Aorta (tissue), 5 donors: Measurements from ENCODE around the gene CIITA. TPM values are rescaled to one million over a fixed set of nuclear protein-coding genes. Genes with fewer than 3 reads are reported as not detected.
A peak's percentile ranks its signal among the peaks of the same experiment; 100 is the strongest.

Source experiments
- ATAC-seq: fragments of 200-7000 bp; cut with Tn5 transposase; one replicate; pipeline ENCODE4 v1.9.1; 2022; ENCODE audit warnings: moderate library complexity; ENCODE audit not compliant: low FRiP score
- DNase-seq, 2 donors: peaks; one replicate each; pipeline ENCODE4 v3.0.0-alpha.2; 2020
- H3K27ac ChIP-seq, 2 donors: one replicate each; pipeline ENCODE4 v1.5.1; 2013; ENCODE audit warnings: low read length in 2 of 2, mild to moderate bottlenecking in 2 of 2, moderate library complexity in 2 of 2, control low read depth in 1 of 2, inconsistent platforms in 1 of 2, low read depth in 1 of 2
- H3K27me3 ChIP-seq, 2 donors: one replicate each; pipeline ENCODE4 v1.6.1; 2013; ENCODE audit warnings: control low read depth in 1 of 2, low read length in 1 of 2, mild to moderate bottlenecking in 1 of 2, moderate library complexity in 1 of 2; ENCODE audit not compliant: insufficient read depth in 2 of 2, control insufficient read depth in 1 of 2
- H3K36me3 ChIP-seq, 2 donors: one replicate each; pipeline ENCODE4 v1.6.1; 2013; ENCODE audit warnings: control low read depth in 1 of 2, low read length in 1 of 2, mild to moderate bottlenecking in 1 of 2; ENCODE audit not compliant: insufficient read depth in 2 of 2, control insufficient read depth in 1 of 2
- H3K4me1 ChIP-seq, 2 donors: one replicate each; pipeline ENCODE4 v1.6.1; 2013; ENCODE audit warnings: low read length in 2 of 2, control low read depth in 1 of 2, mild to moderate bottlenecking in 1 of 2, moderate library complexity in 1 of 2; ENCODE audit not compliant: insufficient read depth in 2 of 2, control insufficient read depth in 1 of 2
- H3K4me3 ChIP-seq, 2 donors: one replicate each; pipeline ENCODE4 v1.5.1; 2013; ENCODE audit warnings: low read length in 2 of 2, control low read depth in 1 of 2, mild to moderate bottlenecking in 1 of 2
- H3K9me3 ChIP-seq: one replicate; pipeline ENCODE4 v1.6.1; 2013; ENCODE audit warnings: mild to moderate bottlenecking, low read length; ENCODE audit not compliant: control insufficient read depth
- WGBS, 2 donors: extraction: QIAGEN DNeasy Blood & Tissue Kit; methylation state at CpG; one replicate each; pipeline ENCODE4 v1.1.7; 2013; 5-methylcytosine and 5-hydroxymethylcytosine counted together
- intact Hi-C, 2 donors: fragments of 100-400 bp; cut with DNase I; formaldehyde crosslinking; loops; one replicate each; pipeline versions ENCODE4 v1.14.2 to v1.15.0; 2022
- polyA plus RNA-seq, 2 donors: library from polyadenylated mRNA; stranded (reverse); fragments of 200-250 nt; gene quantifications; one replicate each; pipeline ENCODE4 v1.2.3, GENCODE V29; 2013
- total RNA-seq, 2 donors: library from RNA; stranded (reverse); fragmentation: NEBNext Ultra II Directional; extraction: Animal tissue kit (Norgen Biotek cat#: 25700); gene quantifications; one replicate each; pipeline ENCODE4 v1.2.1, GENCODE V29; 2021
- donor health status: healthy with polysubstance abuse.
- donor health status: Bipolar disorder and iron deficiency.
- donor health status: DM: no; HTN: no; CAD: no.
- donor health status: DM: no; HTN: no; CAD: no.
- donor health status: DM: yes; HTN: yes; CAD: no.

Gene CIITA
- total and polyA plus RNA-seq, 4 donors: 2.0 to 104 (median 11.0) TPM

DNA sequence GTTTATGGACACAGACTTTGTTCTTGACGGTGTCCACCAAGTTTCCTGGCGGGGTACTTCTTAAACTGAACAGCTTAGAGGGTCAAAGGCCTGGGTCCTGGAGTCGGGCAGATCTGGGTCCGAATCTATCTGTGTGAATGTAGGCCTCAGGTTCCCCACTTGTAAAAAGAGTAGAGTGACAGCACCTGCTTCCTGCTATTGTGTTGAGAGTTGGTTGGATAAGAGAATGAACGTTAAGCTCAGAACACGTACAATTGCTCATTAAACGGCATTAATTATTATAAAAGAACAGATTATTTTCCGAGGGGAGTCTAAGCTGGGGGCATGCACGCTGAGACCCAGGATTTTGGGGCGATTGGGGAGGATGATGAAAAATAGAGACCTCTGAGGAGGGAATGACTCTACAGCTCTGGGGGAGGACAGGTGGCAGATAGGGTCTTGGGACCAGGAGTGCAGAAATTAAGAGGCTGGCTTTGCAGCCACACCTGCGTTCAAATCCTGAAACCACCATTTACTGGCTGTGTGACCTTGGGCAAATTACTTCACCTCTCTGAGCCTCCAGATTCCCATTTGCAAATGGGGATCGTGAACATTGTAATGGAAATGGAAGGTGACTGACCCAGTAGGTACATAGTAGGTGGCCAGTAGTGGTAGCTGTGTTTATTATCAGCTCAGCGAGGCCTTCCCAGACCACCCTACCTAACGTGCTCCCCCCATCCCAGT is 68.2 kb downstream of the CIITA start:
- no peaks in the 10 kb centered on the region for H3K36me3 ChIP-seq
- ATAC-seq (no peak), DNase-seq (no peak)
- H3K27me3 ChIP-seq: no peaks in the 10 kb centered on the region
- H3K9me3 ChIP-seq: no peaks in the 10 kb centered on the region
- peaks cover 0 to 3% of the 10 kb centered on the region in 2 donors for H3K4me1 ChIP-seq
- 35 to 39% methylated on average over 14 of the region's 14 CpGs for WGBS, 2 donors
- peak overlapping the region; percentile 73 to 94 for H3K4me3 ChIP-seq
- H3K27ac ChIP-seq: no peak overlapping the region
- intact Hi-C loops: no loop called here

DNA sequence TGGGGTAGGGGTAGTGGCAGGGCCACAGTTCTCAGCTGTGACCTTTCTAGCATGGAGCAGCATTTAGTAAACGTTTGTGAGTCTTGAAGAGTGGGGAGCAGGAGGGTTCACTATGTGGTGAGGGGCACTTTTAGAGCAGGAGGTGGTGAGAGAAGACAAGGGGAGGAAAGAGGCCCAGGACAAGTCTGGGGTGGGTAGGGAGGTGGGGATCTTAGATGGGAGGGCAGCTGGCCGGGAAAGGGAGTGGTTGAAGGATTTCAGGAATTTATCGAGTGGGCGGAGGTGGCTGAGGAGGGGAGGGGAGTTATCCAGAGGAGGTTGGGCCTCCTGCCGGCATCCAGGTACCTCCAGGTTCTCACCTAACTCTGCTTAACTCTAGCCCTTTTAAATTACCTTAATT is 69.3 kb downstream of the CIITA start:
- H3K27ac ChIP-seq: no peak overlapping the region
- intact Hi-C loops: no loop called here
- no peak overlapping the region for H3K4me3 ChIP-seq
- no peaks in the 10 kb centered on the region for H3K36me3 ChIP-seq
- H3K27me3 ChIP-seq: no peaks in the 10 kb centered on the region
- ATAC-seq: no peak
- no peaks in the 10 kb centered on the region for H3K4me1 ChIP-seq
- WGBS, 2 donors: 40 to 48% methylated on average over 5 of the region's 5 CpGs
- H3K9me3 ChIP-seq: no peaks in the 10 kb centered on the region
- no peak for DNase-seq

DNA sequence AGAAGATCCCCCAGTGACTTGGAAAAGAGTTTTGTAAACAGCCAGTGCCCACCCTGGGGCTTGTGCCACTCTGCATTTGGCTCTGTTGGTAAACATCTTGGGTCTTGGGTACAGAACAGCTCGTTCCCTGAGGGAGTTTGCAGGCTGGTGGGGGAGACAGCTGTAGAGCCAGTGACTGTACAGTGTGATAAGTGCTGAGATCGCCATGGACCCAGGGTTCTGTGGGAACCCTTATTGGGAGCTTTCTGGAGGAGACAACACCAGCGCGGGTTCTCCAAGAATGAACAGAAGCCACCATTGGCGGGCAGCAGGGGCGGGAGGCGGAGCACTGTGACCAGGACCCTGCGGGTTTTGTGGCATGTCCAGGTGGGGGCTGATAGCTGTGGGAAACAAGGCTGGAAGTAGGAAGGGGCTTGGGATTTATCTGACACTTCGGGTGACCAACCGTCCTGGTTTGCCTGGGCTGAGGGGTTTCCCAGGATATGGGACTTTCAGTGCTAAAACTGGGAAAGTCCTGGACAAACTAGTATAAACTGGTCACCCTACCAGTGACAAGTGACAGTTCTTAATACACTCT is 70.3 kb downstream of the CIITA start:
- H3K4me3 ChIP-seq: no peak overlapping the region
- intact Hi-C loops: no loop called here
- 80 to 82% methylated on average over 10 of the region's 10 CpGs for WGBS, 2 donors

DNA sequence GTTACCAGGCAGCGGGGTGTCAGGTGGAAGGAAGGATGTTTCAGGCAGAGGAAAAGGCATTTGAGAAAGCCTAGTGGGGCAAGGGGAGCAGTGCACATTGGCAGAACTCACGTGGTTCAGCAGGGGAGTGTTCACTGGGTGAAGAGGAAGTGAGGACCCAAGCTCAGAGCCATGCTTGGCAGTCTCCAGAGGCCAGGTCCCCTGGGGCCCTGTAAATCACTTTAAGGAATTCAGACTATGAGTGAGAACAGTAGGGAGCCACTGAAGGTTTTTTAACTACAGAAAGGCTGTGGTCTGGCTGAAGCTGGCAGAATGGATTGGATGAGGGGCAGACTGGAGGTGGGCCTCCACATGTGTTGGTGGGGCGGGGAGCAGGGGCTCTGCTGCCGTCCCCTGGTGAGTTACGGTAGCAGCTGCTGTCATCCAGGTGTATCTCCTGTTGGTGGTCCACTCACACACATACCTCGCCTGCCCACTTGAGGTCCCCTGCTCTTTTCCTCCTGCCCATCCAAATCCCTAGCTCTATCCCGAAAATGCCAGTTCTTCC is 72.5 kb downstream of the CIITA start:
- intact Hi-C loops: no loop called here

More for the DNA sequence above, 70.3 kb downstream of the CIITA start:
- Histone ChIP-seq H3K4me1 (no peaks in the 10 kb centered on the region), H3K27ac (no peak overlapping the region), H3K9me3 (no peaks in the 10 kb centered on the region), H3K36me3 (no peaks in the 10 kb centered on the region), H3K27me3 (no peaks in the 10 kb centered on the region)
- no peak for DNase-seq
- no peak for ATAC-seq

DNA sequence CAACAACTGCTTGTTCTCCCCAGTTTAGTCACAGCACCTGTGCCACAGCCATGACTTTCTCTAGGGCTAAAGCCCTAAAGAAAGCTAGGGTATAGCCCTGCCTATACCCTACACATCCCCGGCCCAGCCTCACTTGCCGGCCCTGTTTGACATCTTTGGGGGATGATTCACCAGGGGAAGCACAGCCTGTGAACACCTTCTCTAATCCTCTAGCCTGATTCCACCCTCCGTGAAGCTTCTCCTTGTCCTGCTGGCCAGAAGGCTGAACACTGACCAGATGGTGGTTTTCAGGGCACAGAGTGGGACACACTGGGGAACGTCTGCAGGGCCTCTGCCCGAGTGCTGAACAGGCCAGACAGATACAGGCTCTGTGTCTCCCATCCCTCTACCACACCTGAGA is 73.4 kb downstream of the CIITA start:
- ATAC-seq: no peak
- H3K27ac ChIP-seq: no peak overlapping the region
- no peaks in the 10 kb centered on the region for H3K36me3 ChIP-seq
- no peaks in the 10 kb centered on the region for H3K9me3 ChIP-seq
- H3K4me1 ChIP-seq: no peaks in the 10 kb centered on the region
- H3K4me3 ChIP-seq: no peak overlapping the region
- WGBS, 2 donors: 77 to 88% methylated on average over 5 of the region's 5 CpGs
- no peaks in the 10 kb centered on the region for H3K27me3 ChIP-seq
- intact Hi-C loops: no loop called here
- no peak for DNase-seq

More for the DNA sequence above, 72.5 kb downstream of the CIITA start:
- 67 to 69% methylated on average over 7 of the region's 7 CpGs for WGBS, 2 donors
- H3K27ac ChIP-seq: peak overlapping the region in 1 of 2 donors; percentile 6
- no peak for ATAC-seq
- no peaks in the 10 kb centered on the region for H3K36me3 ChIP-seq
- no peaks in the 10 kb centered on the region for H3K9me3 ChIP-seq
- peak; percentile 81 to 86 for DNase-seq
- no peaks in the 10 kb centered on the region for H3K27me3 ChIP-seq
- no peaks in the 10 kb centered on the region for H3K4me1 ChIP-seq
- no peak overlapping the region for H3K4me3 ChIP-seq

DNA sequence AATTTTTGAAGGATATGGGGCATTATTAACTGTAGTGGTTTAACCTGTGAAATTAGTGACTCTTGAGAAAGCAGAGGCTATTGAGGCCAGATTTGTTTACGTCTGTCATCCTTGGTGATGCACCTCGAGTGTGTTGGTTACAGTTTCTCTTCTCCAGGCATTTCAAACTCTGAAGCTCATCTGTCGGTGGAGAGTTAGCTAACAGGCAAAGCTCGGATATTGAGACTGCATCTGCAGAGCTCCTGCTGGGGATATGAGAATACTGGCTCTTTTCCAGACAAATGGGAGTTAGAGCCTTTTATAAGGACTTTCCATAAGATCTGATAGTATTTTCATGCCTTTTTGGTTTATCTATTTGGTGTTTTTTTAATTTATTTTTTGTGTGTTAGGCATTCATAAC is 74.0 kb downstream of the CIITA start:
- Histone ChIP-seq H3K9me3 (no peaks in the 10 kb centered on the region), H3K27ac (no peak overlapping the region), H3K27me3 (no peaks in the 10 kb centered on the region), H3K4me1 (no peaks in the 10 kb centered on the region), H3K4me3 (no peak overlapping the region), H3K36me3 (no peaks in the 10 kb centered on the region)
- WGBS, 2 donors: 81 to 82% methylated on average over 4 of the region's 4 CpGs
- no peak for ATAC-seq
- no peak for DNase-seq
- intact Hi-C loops: no loop called here

DNA sequence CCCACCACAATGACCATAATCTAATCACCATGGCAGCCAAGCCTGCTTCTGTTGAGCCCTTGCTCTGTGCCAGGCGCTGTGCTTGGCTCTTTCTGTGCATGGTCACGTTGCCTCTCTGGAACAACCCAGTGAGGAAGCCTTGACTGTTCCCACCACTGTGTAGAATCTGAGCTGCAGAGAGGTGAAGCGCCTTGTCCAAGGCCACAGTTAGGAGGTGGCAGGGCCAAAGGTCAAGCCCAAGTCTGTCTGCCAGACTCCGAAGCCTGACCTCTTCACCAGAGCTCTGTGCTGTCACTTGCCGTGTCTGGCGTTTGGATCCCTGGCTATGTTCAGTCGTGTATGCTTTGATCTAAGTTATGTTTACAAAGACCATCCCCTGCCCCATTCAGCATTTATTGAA is 77.9 kb downstream of the CIITA start:
- ATAC-seq (no peak), DNase-seq (no peak)
- Histone ChIP-seq H3K9me3 (no peaks in the 10 kb centered on the region), H3K36me3 (no peaks in the 10 kb centered on the region), H3K4me3 (no peak overlapping the region), H3K4me1 (no peaks in the 10 kb centered on the region), H3K27ac (no peak overlapping the region), H3K27me3 (no peaks in the 10 kb centered on the region)
- intact Hi-C loops: no loop called here
- WGBS, 2 donors: 86 to 89% methylated on average over 7 of the region's 7 CpGs

DNA sequence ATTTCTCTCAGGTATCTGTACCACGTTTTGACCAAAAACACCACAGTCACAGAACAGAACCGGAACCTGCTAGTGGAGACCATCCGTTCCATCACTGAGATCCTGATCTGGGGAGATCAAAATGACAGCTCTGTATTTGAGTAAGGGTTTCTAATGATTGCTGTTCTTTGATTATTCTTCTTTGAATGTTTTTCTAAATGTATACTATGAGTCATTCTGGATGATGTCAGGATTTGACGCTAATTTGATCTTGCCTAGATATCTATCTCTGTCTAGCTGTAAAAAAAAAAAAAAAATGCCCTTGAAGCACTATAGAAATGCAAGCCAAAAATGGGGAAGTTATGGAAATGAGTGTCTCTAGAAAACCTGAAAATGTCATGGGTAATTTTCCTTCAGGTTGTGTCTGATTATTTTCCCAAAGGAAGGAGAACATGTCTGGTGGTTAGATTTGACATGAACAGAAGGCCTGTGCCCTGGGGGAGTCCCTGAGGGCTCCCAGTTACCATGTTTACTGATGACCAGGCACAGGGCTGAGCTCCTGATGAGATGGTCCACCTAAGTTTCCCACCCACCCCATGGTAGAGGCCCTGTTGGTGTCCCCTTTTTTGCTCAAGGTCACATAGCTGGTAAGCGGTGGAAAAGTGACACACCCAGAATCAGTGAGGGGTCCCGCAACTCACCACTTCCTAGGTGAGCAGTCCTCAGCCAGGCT is 80.9 kb downstream of the CIITA start:
- H3K36me3 ChIP-seq: no peaks in the 10 kb centered on the region
- H3K4me3 ChIP-seq: no peak overlapping the region
- DNase-seq (no peak), ATAC-seq (no peak)
- no peaks in the 10 kb centered on the region for H3K27me3 ChIP-seq
- no peaks in the 10 kb centered on the region for H3K4me1 ChIP-seq
- intact Hi-C loops: no loop called here
- WGBS, 2 donors: 82 to 84% methylated on average over 6 of the region's 6 CpGs
- H3K9me3 ChIP-seq: no peaks in the 10 kb centered on the region
- H3K27ac ChIP-seq: no peak overlapping the region
